Thymus (tissue), 11 donors: ENCODE measurements around the gene PSTPIP1. TPM values are rescaled to one million over a fixed set of nuclear protein-coding genes. Genes with fewer than 3 reads are reported as not detected.

Experiments used
- DNase-seq, 9 donors: peaks; one replicate each; pipeline ENCODE4 v3.0.0-alpha.2; 2013; ENCODE audit warnings: low spot score in 9 of 9, low read depth in 6 of 9, missing footprints in 1 of 9
- H3K27ac ChIP-seq, 2 donors: one replicate each; pipeline ENCODE4 v1.5.1; 2013; ENCODE audit warnings: control low read depth in 1 of 2, low read depth in 1 of 2, low read length in 1 of 2, mild to moderate bottlenecking in 1 of 2, moderate library complexity in 1 of 2
- H3K27me3 ChIP-seq, 2 donors: one replicate each; pipeline ENCODE4 v1.5.1; 2013; ENCODE audit warnings: low read length in 1 of 2; ENCODE audit not compliant: control insufficient read depth in 2 of 2, insufficient read depth in 1 of 2
- H3K36me3 ChIP-seq, 2 donors: one replicate each; pipeline ENCODE4 v1.5.1; 2013; ENCODE audit warnings: low read length in 1 of 2, mild to moderate bottlenecking in 1 of 2, moderate library complexity in 1 of 2; ENCODE audit not compliant: control insufficient read depth in 2 of 2, insufficient read depth in 2 of 2
- H3K4me1 ChIP-seq, 2 donors: one replicate each; pipeline ENCODE4 v1.5.1; 2013; ENCODE audit warnings: low read length in 2 of 2; ENCODE audit not compliant: control insufficient read depth in 2 of 2, insufficient read depth in 2 of 2
- H3K4me3 ChIP-seq, 2 donors: one replicate each; pipeline ENCODE4 v1.5.1; 2013; ENCODE audit warnings: low read length in 2 of 2, control low read depth in 1 of 2, mild to moderate bottlenecking in 1 of 2
- H3K9me3 ChIP-seq, 2 donors: one replicate each; pipeline ENCODE4 v1.5.1; 2013; ENCODE audit warnings: low read length in 1 of 2, mild to moderate bottlenecking in 1 of 2; ENCODE audit not compliant: control insufficient read depth in 2 of 2, insufficient read depth in 1 of 2
- WGBS: extraction: QIAGEN DNeasy Blood & Tissue Kit; methylation state at CpG from one replicate; pipeline ENCODE4 v1.1.7; 2013; 5-methylcytosine and 5-hydroxymethylcytosine counted together
- polyA plus RNA-seq: library from polyadenylated mRNA; stranded (reverse); fragments of 200-250 nt; gene quantifications from one replicate; pipeline ENCODE4 v1.2.3, GENCODE V29; 2013
- total RNA-seq: library from RNA; stranded (reverse); fragments of 120-200 nt; gene quantifications from one replicate; pipeline ENCODE4 v1.2.4, GENCODE V29; 2013
- donor health status: healthy.

PSTPIP1 gene
- total and polyA plus RNA-seq, 2 donors = 16.0 to 54.8 TPM

GRCh38 chr15:77040673-77041072 is 45.7 kb downstream of the PSTPIP1 start:
- DNase-seq = no peak
- H3K36me3 ChIP-seq = peaks cover 33 to 69% of the 10 kb centered on the region in 2 donors
- WGBS = 96% methylated on average over 5 of the region's 5 CpGs
- peaks cover 0 to 14% of the 10 kb centered on the region in 2 donors for H3K9me3 ChIP-seq
- H3K27ac ChIP-seq = no peak overlapping the region
- no peaks in the 10 kb centered on the region for H3K4me1 ChIP-seq
- no peak overlapping the region for H3K4me3 ChIP-seq
- H3K27me3 ChIP-seq = no peaks in the 10 kb centered on the region

DNA sequence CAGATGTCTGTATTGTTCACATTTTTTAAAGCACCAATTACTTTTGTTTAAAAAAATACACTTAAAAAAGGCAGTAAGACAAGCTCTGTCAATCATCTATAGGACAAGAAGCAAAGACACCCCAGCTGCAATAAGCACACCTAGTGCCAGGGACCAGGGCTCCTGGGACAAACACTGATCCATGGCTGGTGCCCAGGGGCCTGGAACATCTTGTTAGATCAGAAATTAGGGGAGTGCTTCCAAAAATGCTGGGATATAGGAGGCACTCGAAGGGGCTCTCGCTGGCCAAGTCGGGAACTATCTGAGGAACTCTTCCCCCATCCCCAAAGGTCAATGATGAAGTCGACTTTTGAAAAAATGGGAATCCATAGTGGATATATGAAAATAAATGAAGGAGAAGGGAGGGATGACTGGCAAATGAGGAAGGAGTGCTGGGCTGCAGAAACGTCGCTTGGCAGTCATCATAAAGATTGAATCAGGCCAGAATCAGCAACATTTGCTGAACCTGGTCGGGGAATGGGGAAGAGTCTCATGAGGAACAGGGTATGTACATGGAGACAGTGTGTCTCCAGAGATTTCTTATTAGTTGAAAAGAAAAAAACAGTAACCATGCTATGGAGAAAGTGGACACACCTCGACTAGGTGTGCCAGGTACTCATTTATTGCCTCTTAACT is 47.5 kb downstream of the PSTPIP1 start:
- no peak for DNase-seq
- Histone ChIP-seq H3K36me3 (peaks cover 21 to 66% of the 10 kb centered on the region in 2 donors), H3K27ac (no peak overlapping the region), H3K27me3 (no peaks in the 10 kb centered on the region), H3K4me1 (peaks cover 5 to 11% of the 10 kb centered on the region in 2 donors), H3K4me3 (no peak overlapping the region), H3K9me3 (peaks cover 0 to 7% of the 10 kb centered on the region in 2 donors)
- 97% methylated on average over 8 of the region's 8 CpGs for WGBS

- Histone ChIP-seq H3K4me3 (no peak overlapping the region), H3K36me3 (peaks cover 17 to 69% of the 10 kb centered on the region in 2 donors), H3K4me1 (peaks cover 5 to 11% of the 10 kb centered on the region in 2 donors), H3K27ac (no peak overlapping the region), H3K27me3 (no peaks in the 10 kb centered on the region), H3K9me3 (no peaks in the 10 kb centered on the region)
- DNase-seq = no peak
- WGBS = 95% methylated on average over 20 of the region's 20 CpGs
Measured at GRCh38 chr15:77042955-77043920, 48.3 kb downstream of the PSTPIP1 start.

- Histone ChIP-seq H3K27ac (no peak overlapping the region), H3K4me1 (peaks cover 5 to 11% of the 10 kb centered on the region in 2 donors), H3K36me3 (peaks cover 17 to 59% of the 10 kb centered on the region in 2 donors), H3K27me3 (no peaks in the 10 kb centered on the region), H3K4me3 (no peak overlapping the region), H3K9me3 (no peaks in the 10 kb centered on the region)
- 94% methylated on average over 7 of the region's 7 CpGs for WGBS
- no peak for DNase-seq
Measured at GRCh38 chr15:77044228-77045042, 49.5 kb downstream of the PSTPIP1 start.

- H3K36me3 ChIP-seq = peaks cover 18 to 58% of the 10 kb centered on the region in 2 donors
- H3K27ac ChIP-seq = peak overlapping the region in 1 of 2 donors; percentile 62
- 89% methylated on average over 1 of the region's 1 CpG for WGBS
- no peaks in the 10 kb centered on the region for H3K27me3 ChIP-seq
- H3K4me1 ChIP-seq = peaks cover 5 to 11% of the 10 kb centered on the region in 2 donors
- DNase-seq = no peak
- H3K9me3 ChIP-seq = no peaks in the 10 kb centered on the region
- no peak overlapping the region for H3K4me3 ChIP-seq
Measured at GRCh38 chr15:77045985-77046384, 51.1 kb downstream of the PSTPIP1 start.

DNA sequence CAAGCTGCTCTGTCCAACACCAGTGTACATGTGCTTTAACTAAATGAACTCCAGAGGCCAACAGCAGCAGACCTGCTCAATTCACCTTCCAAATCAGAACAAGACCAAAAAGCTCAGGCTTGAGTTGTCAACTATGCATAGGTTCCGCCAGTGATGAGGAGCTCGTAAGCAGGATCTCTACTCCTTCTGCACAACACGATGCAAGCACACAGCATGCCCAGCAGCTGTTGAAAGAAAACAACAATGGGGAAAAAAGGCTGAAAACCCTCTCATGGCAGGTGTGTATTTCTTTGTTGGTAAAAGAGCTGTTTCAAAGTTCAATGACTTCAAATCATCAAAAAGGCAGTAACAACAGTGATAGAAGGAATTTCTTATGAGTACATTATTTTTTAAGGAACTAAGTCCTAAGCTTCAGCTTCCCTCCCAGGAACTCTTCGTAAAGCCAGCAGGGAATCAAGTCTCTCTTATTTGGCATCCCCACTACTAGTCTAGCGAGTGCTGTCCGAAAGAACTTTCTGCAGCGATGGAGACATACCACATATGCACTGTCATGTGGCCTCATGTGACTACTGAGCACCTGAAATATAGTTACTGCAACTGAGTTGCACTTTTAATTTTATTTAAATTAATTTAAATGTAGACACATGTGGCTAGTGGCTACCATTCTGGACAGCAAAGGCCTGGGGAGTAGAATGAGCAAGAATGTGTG is 51.9 kb downstream of the PSTPIP1 start:
- peak in 3 of 9 donors; percentile 30 to 76 (median 53) for DNase-seq
- Histone ChIP-seq H3K4me3 (no peak overlapping the region), H3K4me1 (peaks cover 5 to 11% of the 10 kb centered on the region in 2 donors), H3K27me3 (no peaks in the 10 kb centered on the region), H3K9me3 (no peaks in the 10 kb centered on the region), H3K27ac (peak overlapping the region in 1 of 2 donors; percentile 62), H3K36me3 (peaks cover 26 to 59% of the 10 kb centered on the region in 2 donors)
- WGBS = 74% methylated on average over 7 of the region's 7 CpGs

GRCh38 chr15:77048135-77048876 is 53.4 kb downstream of the PSTPIP1 start:
- no peaks in the 10 kb centered on the region for H3K9me3 ChIP-seq
- 98% methylated on average over 1 of the region's 1 CpG for WGBS
- peaks cover 35 to 52% of the 10 kb centered on the region in 2 donors for H3K36me3 ChIP-seq
- no peak for DNase-seq
- H3K27ac ChIP-seq = no peak overlapping the region
- no peak overlapping the region for H3K4me3 ChIP-seq
- peaks cover 5 to 11% of the 10 kb centered on the region in 2 donors for H3K4me1 ChIP-seq
- no peaks in the 10 kb centered on the region for H3K27me3 ChIP-seq

- Histone ChIP-seq H3K9me3 (no peaks in the 10 kb centered on the region), H3K4me1 (no peaks in the 10 kb centered on the region), H3K36me3 (peaks cover 20 to 30% of the 10 kb centered on the region in 2 donors), H3K27ac (no peak overlapping the region), H3K27me3 (no peaks in the 10 kb centered on the region), H3K4me3 (no peak overlapping the region)
- no peak for DNase-seq
- WGBS = 94% methylated on average over 2 of the region's 2 CpGs
Measured at GRCh38 chr15:77052556-77052955, 57.6 kb downstream of the PSTPIP1 start.
